ENCODE results near the gene HIF1A. TPM values are rescaled to one million over a fixed set of nuclear protein-coding genes. Genes with fewer than 3 reads are reported as not detected.

Gene HIF1A
- total RNA-seq (179 and 180 TPM in 2 replicates), polyA plus RNA-seq (47.5 and 58.3 TPM in 2 replicates), polyA minus RNA-seq (163 and 192 TPM in 2 replicates), Bru-seq, nascent RNA (percentile 99 among the genes with signal in this experiment), BruChase-seq, experiment 1, labeled RNA remaining after a 6-hour chase (percentile 97 among the genes with signal in this experiment), BruChase-seq, experiment 2, labeled RNA remaining after a 2-hour chase (percentile 97 among the genes with signal in this experiment)
- 54.8 and 55.8 TPM in 2 replicates for polyA plus RNA-seq (2011; cell fraction: cytosol; rRNA removed)
- 85.6 and 122 TPM in 2 replicates for polyA plus RNA-seq (2011; cell fraction: nucleus; rRNA removed)
- polyA plus RNA-seq (2012), result 80.0 and 108 TPM in 2 replicates
- 137 TPM for polyA minus RNA-seq (2011; cell fraction: cytosol; rRNA and poly(A)+ RNA removed)
- 189 and 207 TPM in 2 replicates for polyA minus RNA-seq (2011; cell fraction: nucleus; rRNA and poly(A)+ RNA removed)
- long read RNA-seq, transcript HIF1A-203 (15 exons, 3,922 nt), result minor isoform, 57 of 244 reads
- long read RNA-seq, transcript HIF1A-201 (14 exons, 3,555 nt), result minor isoform, 8 of 244 reads
- long read RNA-seq, transcript HIF1A-202 (15 exons, 3,919 nt), result major isoform, 152 of 244 reads
- long read RNA-seq, partial matches to known transcripts, result 8 of 244 reads
- long read RNA-seq, other reads (novel, unspliced or antisense), result 19 of 244 reads

- Histone ChIP-seq H3K4me2 (ENCODE audit: insufficient read depth, low read length) (peak within 1 kb of the TSS; percentile 100), H3K36me3 (ENCODE audit: control insufficient read depth in 2 of 2, extremely low read depth in 1 of 2, insufficient read depth in 2 of 2, low read length in 2 of 2) (no peaks in the 10 kb centered on the region), H3K27me3 (ENCODE audit: control insufficient read depth in 2 of 2, insufficient read depth in 2 of 2, low read length in 2 of 2) (no peaks in the 10 kb centered on the region), H3K9me1 (replicated peaks; ENCODE audit: control insufficient read depth, extremely low read depth, insufficient read depth, low read length) (no peaks in the 10 kb centered on the region), H3K9ac (replicated peaks; ENCODE audit: extremely low read depth, insufficient read depth, low read length) (peak within 1 kb of the TSS; percentile 92), H3K9me3 (replicated peaks; ENCODE audit: control insufficient read depth, insufficient read depth, low read length) (no peaks in the 10 kb centered on the region), H3K79me2 (ENCODE audit: control insufficient read depth, insufficient read depth, low read length) (peaks cover 47% of the 10 kb centered on the region), H4K20me1 (replicated peaks; ENCODE audit: control insufficient read depth, extremely low read depth, insufficient read depth, low read length) (peaks cover 15% of the 10 kb centered on the region), H2AFZ (ENCODE audit: low read depth, low read length) (peak within 1 kb of the TSS; percentile 80), H3K4me3 (replicated peaks in 1 of 3; ENCODE audit: insufficient read depth in 1 of 3, low read depth in 1 of 3, low read length in 3 of 3) (peak within 1 kb of the TSS; percentile 88 to 100 (median 99)), H3K27ac (ENCODE audit: insufficient read depth, low read depth, low read length) (peak within 1 kb of the TSS; percentile 84), H3K4me1 (ENCODE audit: control insufficient read depth, extremely low read depth, insufficient read depth, low read length) (peaks cover 30% of the 10 kb centered on the region)
- BruUV-seq (replicated peaks), result TSS peak; percentile 49
- TF ChIP-seq POLR2A (IDR thresholded peaks at IDR 0.05; ENCODE audit: low read depth, low read length) (peak; percentile 97), POLR2AphosphoS5 (IDR thresholded peaks at IDR 0.05; ENCODE audit: insufficient read depth, low read depth, low read length) (peak; percentile 83), GATA2 (IDR thresholded peaks at IDR 0.05; ENCODE audit: insufficient read depth, insufficient read length, low read depth, low read length) (no peak), CTCF (IDR thresholded peaks at IDR 0.05; ENCODE audit: extremely low read depth in 1 of 2, insufficient read depth in 1 of 2, low read depth in 1 of 2, low read length in 2 of 2) (peak in 1 of 2 donors; percentile 12), MYC (IDR thresholded peaks at IDR 0.05; ENCODE audit: low read depth, low read length) (no peak), JUN (IDR thresholded peaks at IDR 0.05; ENCODE audit: borderline replicate concordance, insufficient read depth, insufficient read length, low read depth) (no peak), MAX (IDR thresholded peaks at IDR 0.05; ENCODE audit: insufficient read depth, insufficient read length) (peak; percentile 91)
- POLR2A ChIA-PET, result interaction anchor here (0.5 to 1.0 kb wide), 7 partner anchors 11 to 218 kb away, joined by 3 to 6 read pairs (median 5); partner anchors contain the start of gene SNAPC1
- dilution Hi-C loops (cut with MboI; ENCODE audit: extremely low pct_ligation_motif_present, low sequenced_read_pairs), result no loop called here
- CTCF ChIA-PET, result interaction anchor here (0.6 to 1.8 kb wide), 11 partner anchors 14 to 229 kb away, joined by 3 to 6 read pairs (median 4); no protein-coding TSS in a partner anchor
- intact Hi-C loops (cut with micrococcal nuclease), result loop anchor here (1.0 to 2.0 kb wide), 12 partner anchors 22 to 593 kb away; no protein-coding TSS in a partner anchor
- peak; percentile 99 for DNase-seq (ENCODE audit: low read depth, low spot score)
- FAIRE-seq, result peak; percentile 89
Measured at GRCh38 chr14:61694830-61695694, at the start of gene HIF1A. HIF1A (plus strand) TSS chr14:61695513; CDS start chr14:61695805, 292 bp downstream.
